Suprapubic skin (tissue), 3 donors: ENCODE measurements around the gene ZFHX3.

ENCODE experiments used
- EP300 ChIP-seq: sonication (generic); formaldehyde crosslinking; IDR thresholded peaks from one replicate; pipeline ENCODE4 v1.6.1; 2017; ENCODE audit warnings: antibody characterized with exemption
- POLR2A ChIP-seq, 2 donors: fragments of 450-650 bp; IDR thresholded peaks; one replicate each; pipeline ENCODE4 v1.6.1; 2017; ENCODE audit warnings: antibody characterized with exemption in 2 of 2, mild to moderate bottlenecking in 2 of 2, moderate library complexity in 2 of 2
- TF ChIP-seq, protein P1 (sequence below), 2 donors: fragments of 200-600 bp in 1 of 2; fragments of 450-650 bp in 1 of 2; sonication (generic) in 1 of 2; IDR thresholded peaks; one replicate each; pipeline ENCODE4 v1.5.1; 2016 to 2019; ENCODE audit warnings: antibody characterized with exemption in 2 of 2, mild to moderate bottlenecking in 1 of 2, moderate library complexity in 1 of 2

- no peak for TF ChIP-seq POLR2A (IDR thresholded peaks at IDR 0.05)
- TF ChIP-seq, protein P1, sequence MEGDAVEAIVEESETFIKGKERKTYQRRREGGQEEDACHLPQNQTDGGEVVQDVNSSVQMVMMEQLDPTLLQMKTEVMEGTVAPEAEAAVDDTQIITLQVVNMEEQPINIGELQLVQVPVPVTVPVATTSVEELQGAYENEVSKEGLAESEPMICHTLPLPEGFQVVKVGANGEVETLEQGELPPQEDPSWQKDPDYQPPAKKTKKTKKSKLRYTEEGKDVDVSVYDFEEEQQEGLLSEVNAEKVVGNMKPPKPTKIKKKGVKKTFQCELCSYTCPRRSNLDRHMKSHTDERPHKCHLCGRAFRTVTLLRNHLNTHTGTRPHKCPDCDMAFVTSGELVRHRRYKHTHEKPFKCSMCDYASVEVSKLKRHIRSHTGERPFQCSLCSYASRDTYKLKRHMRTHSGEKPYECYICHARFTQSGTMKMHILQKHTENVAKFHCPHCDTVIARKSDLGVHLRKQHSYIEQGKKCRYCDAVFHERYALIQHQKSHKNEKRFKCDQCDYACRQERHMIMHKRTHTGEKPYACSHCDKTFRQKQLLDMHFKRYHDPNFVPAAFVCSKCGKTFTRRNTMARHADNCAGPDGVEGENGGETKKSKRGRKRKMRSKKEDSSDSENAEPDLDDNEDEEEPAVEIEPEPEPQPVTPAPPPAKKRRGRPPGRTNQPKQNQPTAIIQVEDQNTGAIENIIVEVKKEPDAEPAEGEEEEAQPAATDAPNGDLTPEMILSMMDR (IDR thresholded peaks at IDR 0.05) = no peak
- no peak for TF ChIP-seq EP300
Measured at GRCh38 chr16:72932677-72933335, 115.1 kb downstream of the ZFHX3 start.
